Measurements from ENCODE around the gene SLC16A8. TPM values are rescaled to one million over a fixed set of nuclear protein-coding genes. Genes with fewer than 3 reads are reported as not detected.

Gene SLC16A8
- total and polyA plus RNA-seq, 4 donors: 0.32 to 0.64 (median 0.39) TPM; not detected in 1

GRCh38 chr22:38086942-38087341 is 3.0 kb upstream of the SLC16A8 start:
- Histone ChIP-seq H3K36me3 (ENCODE audit: control insufficient read depth in 4 of 4, insufficient read depth in 4 of 4, low read length in 4 of 4) (no peaks in the 10 kb centered on the region), H3K4me3 (no peak overlapping the region), H3K9me3 (ENCODE audit: control insufficient read depth in 4 of 4, insufficient read depth in 3 of 4, low read length in 3 of 4) (no peaks in the 10 kb centered on the region), H3K4me1 (ENCODE audit: control insufficient read depth in 5 of 5, insufficient read depth in 5 of 5, low read length in 5 of 5) (peaks cover 0 to 6% (median 0%) of the 10 kb centered on the region in 5 donors), H3K27ac (ENCODE audit: low read depth in 1 of 2, low read length in 1 of 2) (no peak overlapping the region), H3K27me3 (ENCODE audit: control insufficient read depth in 3 of 3, insufficient read depth in 3 of 3, low read length in 2 of 3) (peaks cover 0 to 16% (median 15%) of the 10 kb centered on the region in 3 donors), H3K9ac (ENCODE audit: insufficient read depth in 1 of 2, low read length in 2 of 2) (no peak overlapping the region)
- ATAC-seq (ENCODE audit: insufficient read depth, low FRiP score) (no peak), DNase-seq (no peak)
- WGBS, 2 donors: 92 to 94% methylated on average over 13 of the region's 13 CpGs
- TF ChIP-seq CTCF (IDR thresholded peaks at IDR 0.05; ENCODE audit: control extremely low read depth, extremely low read depth): no peak

- H3K27ac ChIP-seq (ENCODE audit: low read depth in 1 of 2, low read length in 1 of 2): no peak overlapping the region
- H3K36me3 ChIP-seq (ENCODE audit: control insufficient read depth in 4 of 4, insufficient read depth in 4 of 4, low read length in 4 of 4): no peaks in the 10 kb centered on the region
- no peak overlapping the region for H3K9ac ChIP-seq (ENCODE audit: insufficient read depth in 1 of 2, low read length in 2 of 2)
- no peak overlapping the region for H3K4me3 ChIP-seq
- 90 to 95% methylated on average over 19 to 25 of the region's 25 CpGs for WGBS, 2 donors
- no peak for TF ChIP-seq CTCF (IDR thresholded peaks at IDR 0.05; ENCODE audit: control extremely low read depth, extremely low read depth)
- peaks cover 0 to 10% (median 0%) of the 10 kb centered on the region in 5 donors for H3K4me1 ChIP-seq (ENCODE audit: control insufficient read depth in 5 of 5, insufficient read depth in 5 of 5, low read length in 5 of 5)
- ATAC-seq (ENCODE audit: insufficient read depth, low FRiP score): no peak
- peaks cover 0 to 21% (median 19%) of the 10 kb centered on the region in 3 donors for H3K27me3 ChIP-seq (ENCODE audit: control insufficient read depth in 3 of 3, insufficient read depth in 3 of 3, low read length in 2 of 3)
- DNase-seq: no peak
- no peaks in the 10 kb centered on the region for H3K9me3 ChIP-seq (ENCODE audit: control insufficient read depth in 4 of 4, insufficient read depth in 3 of 4, low read length in 3 of 4)
Measured at GRCh38 chr22:38086001-38086845, 2.2 kb upstream of the SLC16A8 start.

GRCh38 chr22:38085501-38085900 is 1.5 kb upstream of the SLC16A8 start:
- Histone ChIP-seq H3K27ac (ENCODE audit: low read depth in 1 of 2, low read length in 1 of 2) (no peak overlapping the region), H3K4me3 (no peak overlapping the region), H3K27me3 (ENCODE audit: control insufficient read depth in 3 of 3, insufficient read depth in 3 of 3, low read length in 2 of 3) (peaks cover 0 to 20% (median 18%) of the 10 kb centered on the region in 3 donors), H3K36me3 (ENCODE audit: control insufficient read depth in 4 of 4, insufficient read depth in 4 of 4, low read length in 4 of 4) (no peaks in the 10 kb centered on the region), H3K4me1 (ENCODE audit: control insufficient read depth in 5 of 5, insufficient read depth in 5 of 5, low read length in 5 of 5) (peaks cover 0 to 17% (median 0%) of the 10 kb centered on the region in 5 donors), H3K9me3 (ENCODE audit: control insufficient read depth in 4 of 4, insufficient read depth in 3 of 4, low read length in 3 of 4) (peaks cover 0 to 4% (median 0%) of the 10 kb centered on the region in 4 donors), H3K9ac (ENCODE audit: insufficient read depth in 1 of 2, low read length in 2 of 2) (no peak overlapping the region)
- DNase-seq: no peak
- TF ChIP-seq CTCF (IDR thresholded peaks at IDR 0.05; ENCODE audit: control extremely low read depth, extremely low read depth): no peak
- ATAC-seq (ENCODE audit: insufficient read depth, low FRiP score): no peak
- 78 to 94% methylated on average over 4 to 5 of the region's 5 CpGs for WGBS, 2 donors

Data from lung (tissue), 12 donors.